ACC112 (cell line): ENCODE results near the gene ZNF496.
"Not testable (repeated sequence)": the region's sequence is repeated elsewhere in the genome, so short reads cannot be mapped to it uniquely, and the experiment has no call there.

Experiments
- H2AFZ ChIP-seq: fragments of 200-600 bp; sonication (generic); one replicate; pipeline ENCODE4 v1.6.0; 2017; ENCODE audit warnings: antibody characterized with exemption, low read length; ENCODE audit not compliant: unreplicated experiment
- H3K27ac ChIP-seq: fragments of 200-600 bp; sonication (generic); 2 replicates; pipeline ENCODE4 v1.5.1; 2014; ENCODE audit warnings: low read depth, mild to moderate bottlenecking, antibody characterized with exemption, low read length, moderate library complexity
- H3K27me3 ChIP-seq: fragments of 200-600 bp; sonication (generic); 2 replicates; pipeline ENCODE4 v1.6.1; 2014; ENCODE audit warnings: mild to moderate bottlenecking, antibody characterized with exemption, low read length, moderate library complexity, mixed read lengths; ENCODE audit not compliant: insufficient read depth
- H3K36me3 ChIP-seq: fragments of 200-600 bp; sonication (generic); 2 replicates; pipeline ENCODE4 v1.6.1; 2016; ENCODE audit warnings: mild to moderate bottlenecking, antibody characterized with exemption, low read length, moderate library complexity, mixed read lengths; ENCODE audit not compliant: insufficient read depth
- H3K4me1 ChIP-seq: fragments of 200-600 bp; sonication (generic); one replicate; pipeline ENCODE4 v1.6.1; 2016; ENCODE audit warnings: low read length, mixed read lengths; ENCODE audit not compliant: insufficient read depth, unreplicated experiment, control insufficient read depth
- H3K4me3 ChIP-seq: fragments of 200-600 bp; sonication (generic); 2 replicates; pipeline ENCODE4 v1.5.1; 2014; ENCODE audit warnings: mild to moderate bottlenecking, low read depth, low read length
- H3K79me2 ChIP-seq: fragments of 200-600 bp; sonication (generic); one replicate; pipeline ENCODE4 v1.6.0; 2016; ENCODE audit warnings: low read length; ENCODE audit not compliant: control insufficient read depth, unreplicated experiment, insufficient read depth

ZNF496 gene

GRCh38 chr1:247368490-247369145 lies 37.0 kb upstream of the ZNF496 start:
- Histone ChIP-seq H3K4me3 (no peak overlapping the region), H3K27me3 (no peaks in the 10 kb centered on the region), H3K4me1 (peaks cover 9% of the 10 kb centered on the region), H3K79me2 (no peaks in the 10 kb centered on the region), H3K27ac (no peak overlapping the region), H2AFZ (no peak overlapping the region), H3K36me3 (no peaks in the 10 kb centered on the region)

DNA sequence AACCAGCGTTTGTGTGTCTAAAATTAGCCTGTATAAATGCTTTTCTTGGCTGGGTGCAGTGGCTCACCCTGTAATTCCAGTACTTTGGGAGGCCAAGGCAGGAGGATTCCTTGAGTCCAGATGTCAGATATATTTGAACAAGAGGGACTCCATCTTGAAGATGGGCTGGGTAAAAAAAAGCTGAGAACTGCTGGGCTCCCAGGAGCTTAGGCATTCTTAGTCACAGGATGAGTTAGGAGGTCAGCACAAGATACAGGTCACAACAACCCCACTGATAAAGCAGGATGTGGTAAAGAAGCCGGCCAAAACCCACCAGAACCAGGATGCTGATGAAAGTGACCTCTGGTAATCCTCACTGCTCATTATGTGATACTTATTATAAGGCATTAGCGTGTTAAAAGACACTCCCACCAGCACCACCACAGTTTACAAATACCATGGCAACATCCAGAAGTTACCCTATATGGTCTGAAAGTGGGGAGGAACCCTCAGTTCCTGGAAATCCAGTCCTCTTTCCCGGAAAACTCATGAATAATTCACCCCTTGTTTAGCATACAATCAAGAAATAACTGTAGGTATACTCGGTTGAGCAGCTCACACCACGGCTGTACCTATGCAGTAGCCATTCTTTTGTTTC lies 36.2 kb upstream of the ZNF496 start:
- Histone ChIP-seq H3K4me3 (no peak overlapping the region), H3K79me2 (no peaks in the 10 kb centered on the region), H3K27me3 (no peaks in the 10 kb centered on the region), H2AFZ (no peak overlapping the region), H3K36me3 (no peaks in the 10 kb centered on the region), H3K27ac (no peak overlapping the region), H3K4me1 (peaks cover 9% of the 10 kb centered on the region)

DNA sequence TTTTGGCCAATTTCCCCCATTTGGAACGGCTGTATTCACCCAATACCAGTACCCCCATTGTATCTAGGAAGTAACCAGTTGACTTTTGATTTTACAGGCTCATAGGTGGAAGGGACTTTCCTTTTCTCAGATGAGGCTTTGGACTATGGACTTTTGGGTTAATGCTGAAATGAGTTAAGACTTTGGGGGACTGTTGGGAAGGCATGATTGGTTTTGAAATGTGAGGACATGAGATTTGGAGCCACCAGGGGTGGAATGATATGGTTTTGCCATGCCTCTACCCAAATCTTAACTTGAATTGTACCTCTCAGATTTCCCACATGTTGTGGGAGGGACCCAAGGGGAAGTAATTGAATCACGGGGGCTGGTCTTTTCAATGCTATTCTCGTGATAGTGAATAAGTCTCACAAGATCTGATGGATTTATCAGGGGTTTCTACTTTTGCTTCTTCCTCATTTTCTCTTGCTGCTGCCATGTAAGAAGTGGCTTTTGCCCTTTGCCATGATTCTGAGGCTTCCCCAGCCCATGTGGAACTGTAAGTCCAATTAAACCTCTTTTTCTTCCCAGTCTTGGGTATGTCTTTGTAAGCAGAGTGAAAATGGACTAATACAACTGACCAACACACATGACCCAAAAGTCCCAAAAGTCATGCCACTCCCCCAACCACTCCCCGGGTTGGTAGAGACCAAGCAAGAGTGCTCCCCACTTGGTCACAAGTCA lies 35.4 kb upstream of the ZNF496 start:
- no peak overlapping the region for H3K27ac ChIP-seq
- H3K79me2 ChIP-seq = no peaks in the 10 kb centered on the region
- H3K36me3 ChIP-seq = no peaks in the 10 kb centered on the region
- H3K4me1 ChIP-seq = peaks cover 9% of the 10 kb centered on the region
- no peaks in the 10 kb centered on the region for H3K27me3 ChIP-seq
- no peak overlapping the region for H2AFZ ChIP-seq
- H3K4me3 ChIP-seq = no peak overlapping the region

DNA sequence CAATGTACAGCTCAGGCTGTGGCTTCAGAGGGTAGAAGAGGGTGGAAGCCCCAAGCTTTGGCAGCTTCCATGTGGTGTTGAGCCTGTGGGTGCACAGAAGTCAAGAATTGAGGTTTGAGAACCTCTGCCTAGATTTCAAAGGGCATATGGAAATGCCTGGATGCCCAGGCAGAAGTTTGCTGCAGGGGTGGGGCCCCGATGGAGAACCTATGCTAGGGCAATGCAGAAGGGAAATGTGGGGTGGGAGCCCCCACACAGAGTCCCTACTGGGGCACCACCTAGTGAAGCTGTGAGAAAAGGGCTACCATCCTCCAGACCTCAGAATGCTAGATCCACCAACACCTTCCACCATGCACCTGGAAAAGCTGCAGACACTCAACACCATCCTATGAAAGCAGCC lies 34.7 kb upstream of the ZNF496 start:
- not testable (repeated sequence) for H3K4me3 ChIP-seq, H3K27ac ChIP-seq, H3K27me3 ChIP-seq, H3K36me3 ChIP-seq, H2AFZ ChIP-seq, H3K79me2 ChIP-seq
- peaks cover 12% of the 10 kb centered on the region for H3K4me1 ChIP-seq

GRCh38 chr1:247365023-247365422 lies 33.4 kb upstream of the ZNF496 start:
- Histone ChIP-seq H3K27ac (no peak overlapping the region), H3K4me1 (peaks cover 20% of the 10 kb centered on the region), H3K27me3 (no peaks in the 10 kb centered on the region), H3K4me3 (no peak overlapping the region), H3K36me3 (no peaks in the 10 kb centered on the region), H3K79me2 (no peaks in the 10 kb centered on the region), H2AFZ (no peak overlapping the region)

DNA sequence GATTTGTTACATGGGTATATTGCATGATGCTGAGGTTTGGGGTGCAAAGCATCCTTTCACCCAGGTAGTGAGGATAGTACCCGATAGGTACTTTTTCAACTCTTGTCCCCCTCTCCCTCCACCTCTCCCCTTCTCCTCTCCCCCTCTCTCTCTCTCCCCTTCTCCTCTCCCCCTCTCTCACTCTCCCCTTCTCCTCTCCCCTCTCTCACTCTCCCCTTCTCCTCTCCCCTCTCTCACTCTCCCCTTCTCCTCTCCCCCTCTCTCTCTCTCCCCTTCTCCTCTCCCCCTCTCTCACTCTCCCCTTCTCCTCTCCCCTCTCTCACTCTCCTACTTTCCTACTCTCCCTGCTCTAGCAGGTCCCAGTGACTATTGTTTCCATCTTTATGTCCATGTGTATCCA lies 31.3 kb upstream of the ZNF496 start:
- not testable (repeated sequence) for H3K27ac ChIP-seq, H3K27me3 ChIP-seq, H3K36me3 ChIP-seq, H3K4me3 ChIP-seq, H2AFZ ChIP-seq, H3K79me2 ChIP-seq
- peaks cover 16% of the 10 kb centered on the region for H3K4me1 ChIP-seq

- H3K36me3 ChIP-seq = no peaks in the 10 kb centered on the region
- no peaks in the 10 kb centered on the region for H3K27me3 ChIP-seq
- H3K4me1 ChIP-seq = peaks cover 20% of the 10 kb centered on the region
- H2AFZ ChIP-seq = no peak overlapping the region
- H3K4me3 ChIP-seq = no peak overlapping the region
- H3K79me2 ChIP-seq = no peaks in the 10 kb centered on the region
- no peak overlapping the region for H3K27ac ChIP-seq
Measured at GRCh38 chr1:247362153-247362552, 30.5 kb upstream of the ZNF496 start.

DNA sequence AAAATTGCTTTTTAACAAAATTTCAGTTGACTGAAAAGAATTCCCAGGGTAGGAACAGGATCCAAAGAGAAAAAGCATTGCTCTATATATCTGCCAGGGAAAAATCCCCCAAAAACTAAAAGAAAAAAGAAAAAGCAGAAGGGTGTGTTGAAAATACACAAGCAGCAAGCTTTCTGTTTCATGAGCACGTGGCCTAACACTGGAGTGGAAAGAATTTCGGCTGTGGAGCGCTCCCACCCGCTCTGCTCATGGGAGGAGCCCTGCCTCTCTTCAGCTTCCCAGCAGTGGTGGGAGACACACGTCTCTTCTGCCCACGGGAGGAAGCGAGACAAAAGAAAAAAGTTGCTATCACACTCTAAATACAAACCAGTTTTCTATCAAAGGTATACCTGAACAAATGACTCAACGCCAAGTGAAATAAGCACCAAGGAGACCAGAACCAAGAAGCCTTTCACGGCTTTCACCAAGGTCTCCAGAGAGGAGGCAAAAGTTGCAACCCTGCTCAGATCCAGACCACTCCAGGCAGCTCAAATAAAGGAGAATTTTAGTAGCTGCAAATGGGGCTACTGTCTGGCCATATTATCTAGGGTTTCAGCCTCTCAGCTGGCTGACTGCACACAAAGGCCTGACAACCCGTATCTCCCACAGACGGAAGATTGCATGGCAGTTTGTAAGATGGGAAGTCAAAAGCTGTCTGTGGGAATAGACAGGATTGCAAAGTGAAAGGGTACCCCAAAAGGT lies 29.5 kb upstream of the ZNF496 start:
- H3K79me2 ChIP-seq = no peaks in the 10 kb centered on the region
- no peaks in the 10 kb centered on the region for H3K36me3 ChIP-seq
- H3K27ac ChIP-seq = no peak overlapping the region
- no peaks in the 10 kb centered on the region for H3K27me3 ChIP-seq
- H2AFZ ChIP-seq = peak overlapping the region; percentile 73
- peaks cover 24% of the 10 kb centered on the region for H3K4me1 ChIP-seq
- peak overlapping the region; percentile 42; the same call in 1 of the 2 replicates for H3K4me3 ChIP-seq

DNA sequence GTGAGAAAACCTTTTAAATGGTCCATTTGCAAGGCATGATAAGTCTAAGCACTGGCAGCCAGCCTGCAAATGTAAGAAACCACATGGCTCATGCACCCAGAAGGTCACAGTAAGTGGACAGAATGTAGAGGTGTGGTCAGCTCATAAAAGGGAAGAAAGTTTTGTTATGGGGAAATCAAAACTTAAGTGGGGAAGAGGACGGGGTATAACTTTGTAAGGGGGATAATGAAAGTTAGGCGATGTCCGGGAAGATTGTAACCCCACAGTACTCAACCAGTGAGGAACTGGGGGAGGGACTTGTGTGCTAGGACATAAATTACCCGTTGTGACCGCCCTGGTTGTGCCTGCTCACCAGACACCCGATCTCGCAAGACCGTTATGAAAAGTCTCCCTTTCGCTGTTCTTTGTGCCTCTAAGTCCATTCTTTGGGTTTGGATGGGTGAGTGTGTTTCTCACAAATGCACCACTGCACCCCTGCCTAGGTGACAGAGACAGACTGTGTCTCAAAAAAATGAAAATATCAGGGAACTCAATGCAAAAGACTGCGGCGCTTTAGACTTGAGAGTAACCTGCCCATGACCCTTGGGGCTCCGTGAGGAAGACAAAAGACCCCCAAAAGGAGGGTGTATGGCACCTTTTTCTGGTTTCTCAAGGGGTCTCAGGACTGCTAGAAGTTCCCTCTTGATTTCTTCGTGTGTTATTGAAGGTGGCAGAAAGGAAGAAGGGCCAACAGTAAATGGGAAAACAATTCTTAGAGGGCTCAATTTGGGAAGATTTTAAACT lies 28.6 kb upstream of the ZNF496 start:
- Histone ChIP-seq H3K4me1 (peaks cover 24% of the 10 kb centered on the region), H2AFZ (peak overlapping the region; percentile 73), H3K36me3 (no peaks in the 10 kb centered on the region), H3K4me3 (peak overlapping the region; percentile 42; the same call in 1 of the 2 replicates), H3K27ac (no peak overlapping the region), H3K79me2 (no peaks in the 10 kb centered on the region), H3K27me3 (no peaks in the 10 kb centered on the region)

GRCh38 chr1:247359559-247359958 lies 27.9 kb upstream of the ZNF496 start:
- Histone ChIP-seq H3K27me3 (no peaks in the 10 kb centered on the region), H3K36me3 (no peaks in the 10 kb centered on the region), H3K79me2 (no peaks in the 10 kb centered on the region), H3K4me1 (peaks cover 24% of the 10 kb centered on the region), H2AFZ (no peak overlapping the region), H3K4me3 (no peak overlapping the region), H3K27ac (no peak overlapping the region)
